Mesenchymal stem cell (in vitro differentiated cells and primary cell): ENCODE results near the gene NSMF.
"Not testable (repeated sequence)": the region's sequence is repeated elsewhere in the genome, so short reads cannot be mapped to it uniquely, and the experiment has no call there.

Experiments used
- DNase-seq: peaks from one replicate; pipeline ENCODE4 v3.0.0-alpha.2; 2013
- H2AFZ ChIP-seq: one replicate; pipeline ENCODE4 v1.6.1; 2013; ENCODE audit warnings: low read depth, mild to moderate bottlenecking, control low read depth, inconsistent platforms, low read length, moderate library complexity
- H2AK5ac ChIP-seq: 2 replicates; pipeline ENCODE4 v1.6.1; 2013; ENCODE audit warnings: low read length, moderate library complexity, mild to moderate bottlenecking, inconsistent platforms; ENCODE audit not compliant: severe bottlenecking
- H2BK120ac ChIP-seq: one replicate; pipeline ENCODE4 v1.6.1; 2013; ENCODE audit warnings: low read depth, mild to moderate bottlenecking, inconsistent platforms, low read length, moderate library complexity
- H2BK12ac ChIP-seq, 2 experiments: one replicate each; pipeline ENCODE4 v1.6.1; 2013; ENCODE audit warnings: inconsistent platforms in 2 of 2, low read length in 2 of 2, mild to moderate bottlenecking in 2 of 2, moderate library complexity in 2 of 2, control low read depth in 1 of 2
- H2BK15ac ChIP-seq: one replicate; pipeline ENCODE4 v1.6.1; 2013; ENCODE audit warnings: mild to moderate bottlenecking, low read depth, inconsistent platforms; ENCODE audit not compliant: poor library complexity, severe bottlenecking
- H2BK5ac ChIP-seq: 2 replicates; pipeline ENCODE4 v1.6.1; 2013; ENCODE audit warnings: low read depth, mild to moderate bottlenecking, low read length, control low read depth, inconsistent platforms; ENCODE audit not compliant: poor library complexity, severe bottlenecking
- H3K14ac ChIP-seq, 2 experiments: one replicate each; pipeline ENCODE4 v1.6.1; 2013; ENCODE audit warnings: inconsistent platforms in 2 of 2, low read length in 2 of 2, control low read depth in 1 of 2, mild to moderate bottlenecking in 1 of 2, moderate library complexity in 1 of 2
- H3K18ac ChIP-seq, 2 experiments: one replicate each; pipeline ENCODE4 v1.6.1; 2013; ENCODE audit warnings: inconsistent platforms in 2 of 2, low read length in 2 of 2, control low read depth in 1 of 2, low read depth in 1 of 2, mild to moderate bottlenecking in 1 of 2
- H3K23ac ChIP-seq, 2 experiments: one replicate each; pipeline ENCODE4 v1.6.1; 2013; ENCODE audit warnings: inconsistent platforms in 2 of 2, low read length in 2 of 2, mild to moderate bottlenecking in 2 of 2, moderate library complexity in 2 of 2, control low read depth in 1 of 2
- H3K27ac ChIP-seq: 2 replicates; pipeline ENCODE4 v1.5.1; 2013; ENCODE audit warnings: mild to moderate bottlenecking, moderate library complexity, low read length, control low read depth, inconsistent platforms; ENCODE audit not compliant: poor library complexity, severe bottlenecking
- H3K27me3 ChIP-seq, 2 experiments: 2 replicates each; pipeline versions ENCODE4 v1.6.1 to v1.7.0; 2013; ENCODE audit warnings: low read length in 2 of 2, mild to moderate bottlenecking in 2 of 2, moderate library complexity in 2 of 2, control low read depth in 1 of 2, inconsistent platforms in 1 of 2; ENCODE audit not compliant: control insufficient read depth in 1 of 2, insufficient read depth in 1 of 2
- H3K36me3 ChIP-seq, 2 experiments: 2 replicates each; pipeline versions ENCODE4 v1.6.1 to v1.7.0; 2013; ENCODE audit warnings: low read length in 2 of 2, control low read depth in 1 of 2, inconsistent platforms in 1 of 2, low read depth in 1 of 2, mild to moderate bottlenecking in 1 of 2; ENCODE audit not compliant: insufficient read depth in 2 of 2, control insufficient read depth in 1 of 2
- H3K4ac ChIP-seq, 2 experiments: one replicate each; pipeline ENCODE4 v1.6.1; 2013; ENCODE audit warnings: inconsistent platforms in 2 of 2, low read length in 2 of 2, mild to moderate bottlenecking in 2 of 2, moderate library complexity in 2 of 2, control low read depth in 1 of 2, low read depth in 1 of 2
- H3K4me1 ChIP-seq: 2 replicates; pipeline ENCODE4 v1.6.1; 2013; ENCODE audit warnings: low read depth, low read length, control low read depth; ENCODE audit not compliant: control insufficient read depth, insufficient read depth
- H3K4me2 ChIP-seq: 2 replicates; pipeline ENCODE4 v1.6.1; 2013; ENCODE audit warnings: low read length, mild to moderate bottlenecking, inconsistent platforms; ENCODE audit not compliant: poor library complexity, severe bottlenecking
- H3K4me3 ChIP-seq, 2 experiments: 2 replicates each; pipeline versions ENCODE4 v1.5.1 to v1.7.0; 2013; ENCODE audit warnings: low read length in 2 of 2, mild to moderate bottlenecking in 2 of 2, control low read depth in 1 of 2, low read depth in 1 of 2; ENCODE audit not compliant: insufficient read depth in 1 of 2
- H3K79me1 ChIP-seq: replicated peaks from 2 replicates; pipeline ENCODE4 v1.6.1; 2013; ENCODE audit warnings: mild to moderate bottlenecking, control low read depth, low read length, inconsistent platforms; ENCODE audit not compliant: poor library complexity, severe bottlenecking
- H3K9ac ChIP-seq: 2 replicates; pipeline ENCODE4 v1.7.0; 2013; ENCODE audit warnings: mild to moderate bottlenecking, low read length, moderate library complexity
- H3K9me3 ChIP-seq: 2 replicates; pipeline ENCODE4 v1.7.0; 2013; ENCODE audit warnings: mild to moderate bottlenecking, low read length; ENCODE audit not compliant: control insufficient read depth
- H4K8ac ChIP-seq: one replicate; pipeline ENCODE4 v1.6.1; 2013; ENCODE audit warnings: inconsistent platforms, mild to moderate bottlenecking, low read length, moderate library complexity
- H4K91ac ChIP-seq: one replicate; pipeline ENCODE4 v1.6.1; 2013; ENCODE audit warnings: mild to moderate bottlenecking, low read length, inconsistent platforms
- WGBS: methylation state at CpG from one replicate; pipeline ENCODE4 v1.1.7; 2013; ENCODE audit warnings: mixed read lengths; 5-methylcytosine and 5-hydroxymethylcytosine counted together

NSMF gene

GRCh38 chr9:137411645-137412380, 47.3 kb downstream of the NSMF start:
- no peak overlapping the region for H3K9ac ChIP-seq
- peak overlapping the region; percentile 47 to 89 for H3K4ac ChIP-seq
- peaks cover 0 to 24% of the 10 kb centered on the region in 2 experiments for H3K36me3 ChIP-seq
- peaks cover 28% of the 10 kb centered on the region for H3K79me1 ChIP-seq
- H3K18ac ChIP-seq: peak overlapping the region; percentile 55 to 87
- H3K4me1 ChIP-seq: peaks cover 40% of the 10 kb centered on the region
- no peak overlapping the region for H2AFZ ChIP-seq
- H4K8ac ChIP-seq: peak overlapping the region; percentile 72
- H2BK5ac ChIP-seq: peak overlapping the region; percentile 89
- H3K27me3 ChIP-seq: no peaks in the 10 kb centered on the region
- H2BK120ac ChIP-seq: no peak overlapping the region
- peak overlapping the region; percentile 97 for H2AK5ac ChIP-seq
- peak overlapping the region; percentile 70 for H3K4me2 ChIP-seq
- peak overlapping the region in 1 of 2 experiments; percentile 32 for H3K4me3 ChIP-seq
- no peaks in the 10 kb centered on the region for H3K9me3 ChIP-seq
- peak overlapping the region in 1 of 2 experiments; percentile 50 for H3K23ac ChIP-seq
- peak; percentile 86 for DNase-seq
- peak overlapping the region; percentile 59 for H3K27ac ChIP-seq
- H2BK15ac ChIP-seq: peak overlapping the region; percentile 95
- WGBS: 52% methylated on average over 19 of the region's 30 CpGs
- peak overlapping the region; percentile 94 for H4K91ac ChIP-seq
- peak overlapping the region in 1 of 2 experiments; percentile 27 for H3K14ac ChIP-seq
- H2BK12ac ChIP-seq: peak overlapping the region; percentile 33 to 82

GRCh38 chr9:137411260-137411644, 47.9 kb downstream of the NSMF start:
- H2BK5ac ChIP-seq: peak overlapping the region; percentile 81
- peak overlapping the region; percentile 89 for H2BK120ac ChIP-seq
- H3K4me2 ChIP-seq: peak overlapping the region; percentile 70
- peaks cover 46% of the 10 kb centered on the region for H3K4me1 ChIP-seq
- peak overlapping the region; percentile 55 to 87 for H3K18ac ChIP-seq
- no peak for DNase-seq
- no peak overlapping the region for H3K23ac ChIP-seq
- peak overlapping the region; percentile 95 for H2BK15ac ChIP-seq
- 87% methylated on average over 12 of the region's 17 CpGs for WGBS
- H3K14ac ChIP-seq: no peak overlapping the region
- H3K4ac ChIP-seq: no peak overlapping the region
- H4K91ac ChIP-seq: peak overlapping the region; percentile 43
- H3K36me3 ChIP-seq: peaks cover 0 to 19% of the 10 kb centered on the region in 2 experiments
- no peak overlapping the region for H3K9ac ChIP-seq
- H2BK12ac ChIP-seq: peak overlapping the region; percentile 79 to 85
- peak overlapping the region; percentile 72 for H4K8ac ChIP-seq
- peak overlapping the region; percentile 81 for H2AK5ac ChIP-seq
- peaks cover 26% of the 10 kb centered on the region for H3K79me1 ChIP-seq
- no peak overlapping the region for H2AFZ ChIP-seq
- no peaks in the 10 kb centered on the region for H3K9me3 ChIP-seq
- H3K27me3 ChIP-seq: no peaks in the 10 kb centered on the region
- H3K4me3 ChIP-seq: peak overlapping the region in 1 of 2 experiments; percentile 32
- peak overlapping the region; percentile 54 for H3K27ac ChIP-seq

- peak overlapping the region; percentile 43 for H4K91ac ChIP-seq
- H3K14ac ChIP-seq: peak overlapping the region in 1 of 2 experiments; percentile 55
- H3K27me3 ChIP-seq: no peaks in the 10 kb centered on the region
- H2BK15ac ChIP-seq: peak overlapping the region; percentile 70
- H3K9ac ChIP-seq: no peak overlapping the region
- peaks cover 0 to 16% of the 10 kb centered on the region in 2 experiments for H3K36me3 ChIP-seq
- H2BK5ac ChIP-seq: peak overlapping the region; percentile 81
- H3K4ac ChIP-seq: peak overlapping the region in 1 of 2 experiments; percentile 13
- H3K4me1 ChIP-seq: peaks cover 47% of the 10 kb centered on the region
- no peak overlapping the region for H4K8ac ChIP-seq
- peaks cover 23% of the 10 kb centered on the region for H3K79me1 ChIP-seq
- H3K9me3 ChIP-seq: no peaks in the 10 kb centered on the region
- no peak for DNase-seq
- 91% methylated on average over 15 of the region's 15 CpGs for WGBS
- peak overlapping the region; percentile 55 to 87 for H3K18ac ChIP-seq
- peak overlapping the region; percentile 64 for H3K27ac ChIP-seq
- H2BK12ac ChIP-seq: peak overlapping the region; percentile 79 to 85
- peak overlapping the region; percentile 70 for H3K4me2 ChIP-seq
- H2BK120ac ChIP-seq: peak overlapping the region; percentile 37
- no peak overlapping the region for H2AFZ ChIP-seq
- H3K23ac ChIP-seq: no peak overlapping the region
- H2AK5ac ChIP-seq: peak overlapping the region; percentile 81
- H3K4me3 ChIP-seq: no peak overlapping the region
Measured at GRCh38 chr9:137410891-137411249, 48.3 kb downstream of the NSMF start.

GRCh38 chr9:137410236-137410890, 48.8 kb downstream of the NSMF start:
- not testable (repeated sequence) for H3K9ac ChIP-seq, H3K9me3 ChIP-seq, H3K4me3 ChIP-seq, H2AFZ ChIP-seq, H3K27me3 ChIP-seq, DNase-seq, H3K23ac ChIP-seq, H3K18ac ChIP-seq
- 94% methylated on average over 18 of the region's 18 CpGs for WGBS
- peak overlapping the region; percentile 64 for H3K27ac ChIP-seq
- peak overlapping the region; percentile 45 for H4K91ac ChIP-seq
- peak overlapping the region in 1 of 2 experiments; percentile 93 for H3K14ac ChIP-seq
- H2AK5ac ChIP-seq: peak overlapping the region; percentile 81
- H3K4me2 ChIP-seq: peak overlapping the region; percentile 53
- H2BK120ac ChIP-seq: peak overlapping the region; percentile 37
- peak overlapping the region; percentile 70 for H2BK15ac ChIP-seq
- H2BK12ac ChIP-seq: peak overlapping the region; percentile 15 to 79
- peaks cover 25% of the 10 kb centered on the region for H3K79me1 ChIP-seq
- H4K8ac ChIP-seq: peak overlapping the region; percentile 36
- peak overlapping the region; percentile 81 for H2BK5ac ChIP-seq
- H3K4me1 ChIP-seq: peaks cover 49% of the 10 kb centered on the region
- peak overlapping the region in 1 of 2 experiments; percentile 13 for H3K4ac ChIP-seq
- peaks cover 0 to 16% of the 10 kb centered on the region in 2 experiments for H3K36me3 ChIP-seq
